Thyroid gland (tissue), 4 donors: ENCODE measurements around the gene SIRT1. TPM values are rescaled to one million over a fixed set of nuclear protein-coding genes. Genes with fewer than 3 reads are reported as not detected.

Experiments
- DNase-seq, 2 donors: peaks; one replicate each; pipeline ENCODE4 v3.0.0-alpha.2; 2019
- H3K27ac ChIP-seq, 3 donors: fragments of 200-600 bp; sonication (generic); 1 replicate in 2 of 3; 2 replicates in 1 of 3; pipeline ENCODE4 v1.5.1; 2016 to 2019; ENCODE audit warnings: mild to moderate bottlenecking in 1 of 3, moderate library complexity in 1 of 3
- H3K27me3 ChIP-seq: fragments of 200-600 bp; sonication (generic); one replicate; pipeline ENCODE4 v1.5.1; 2019
- H3K36me3 ChIP-seq, 2 donors: fragments of 200-600 bp; sonication (generic); one replicate each; pipeline ENCODE4 v1.5.1; 2016 to 2019
- H3K4me1 ChIP-seq, 2 donors: fragments of 200-600 bp; sonication (generic); one replicate each; pipeline ENCODE4 v1.5.1; 2017 to 2019
- H3K4me3 ChIP-seq, 3 donors: fragments of 200-600 bp; sonication (generic); replicated peaks in 1 of 3; 1 replicate in 2 of 3; 2 replicates in 1 of 3; pipeline ENCODE4 v1.5.1; 2016; ENCODE audit warnings: mild to moderate bottlenecking in 1 of 3
- H3K9me3 ChIP-seq: fragments of 200-600 bp; sonication (generic); one replicate; pipeline ENCODE4 v1.5.1; 2017
- CTCF ChIP-seq, 6 experiments: fragments of 200-600 bp in 3 of 6; fragments of 450-650 bp in 3 of 6; sonication (generic) in 3 of 6; IDR thresholded peaks; one replicate each; pipeline ENCODE4 v1.5.1; 2016 to 2019; ENCODE audit warnings: antibody characterized with exemption in 6 of 6, mild to moderate bottlenecking in 2 of 6, inconsistent platforms in 1 of 6, moderate library complexity in 1 of 6
- POLR2A ChIP-seq, 2 donors: fragments of 450-650 bp; IDR thresholded peaks; one replicate each; pipeline ENCODE4 v1.6.1; 2017; ENCODE audit warnings: antibody characterized with exemption in 2 of 2, mild to moderate bottlenecking in 2 of 2, moderate library complexity in 1 of 2
- WGBS, 2 donors: methylation state at CpG; one replicate each; pipeline ENCODE4 v1.1.5; 2017; 5-methylcytosine and 5-hydroxymethylcytosine counted together
- intact Hi-C: fragments of 100-400 bp; cut with DNase I; formaldehyde crosslinking; loops from one replicate; pipeline ENCODE4 v1.15.1; 2023
- total RNA-seq, 4 donors: library from RNA; depleted of rRNA; stranded (reverse); fragments of >200 nt; gene quantifications; one replicate each; pipeline ENCODE4 v1.2.3, GENCODE V29; 2016

SIRT1 gene
- total RNA-seq, 4 donors from 2014 or later = 18.4 to 40.4 (median 27.6) TPM

- 88 to 89% methylated on average over 7 of the region's 7 CpGs for WGBS, 2 donors
- intact Hi-C loops = no loop called here
- Histone ChIP-seq H3K4me1 (no peaks in the 10 kb centered on the region), H3K27ac (no peak overlapping the region), H3K36me3 (no peaks in the 10 kb centered on the region), H3K27me3 (no peaks in the 10 kb centered on the region), H3K4me3 (no peak overlapping the region), H3K9me3 (no peaks in the 10 kb centered on the region)
- DNase-seq = no peak
- TF ChIP-seq CTCF (IDR thresholded peaks at IDR 0.05) (no peak), POLR2A (IDR thresholded peaks at IDR 0.05) (no peak)
Observed at GRCh38 chr10:67878133-67878532, 6.3 kb upstream of the SIRT1 start.

- no peaks in the 10 kb centered on the region for H3K9me3 ChIP-seq
- DNase-seq = peak in 1 of 2 donors; percentile 30
- WGBS, 2 donors = 19 to 21% methylated on average over 13 of the region's 13 CpGs
- peaks cover 13 to 17% of the 10 kb centered on the region in 2 donors for H3K36me3 ChIP-seq
- H3K27me3 ChIP-seq = no peaks in the 10 kb centered on the region
- TF ChIP-seq CTCF (IDR thresholded peaks at IDR 0.05) = no peak
- TF ChIP-seq POLR2A (IDR thresholded peaks at IDR 0.05) = no peak
- H3K4me1 ChIP-seq = peaks cover 0 to 4% of the 10 kb centered on the region in 2 donors
- H3K4me3 ChIP-seq = peak overlapping the region in 2 of 3 donors; percentile 33 to 61
- peak overlapping the region; percentile 90 to 93 (median 92) for H3K27ac ChIP-seq
- intact Hi-C loops = no loop called here
Observed at GRCh38 chr10:67883710-67884312, 645 bp upstream of the SIRT1 start.

GRCh38 chr10:67884842-67885670 is 600 bp downstream of the SIRT1 start:
- Histone ChIP-seq H3K36me3 (peaks cover 20 to 27% of the 10 kb centered on the region in 2 donors), H3K4me3 (peak overlapping the region; percentile 10 to 90 (median 61)), H3K27me3 (no peaks in the 10 kb centered on the region), H3K27ac (peak overlapping the region; percentile 90 to 93 (median 92)), H3K4me1 (peaks cover 0 to 4% of the 10 kb centered on the region in 2 donors), H3K9me3 (no peaks in the 10 kb centered on the region)
- 0 to 1% methylated on average over 22 to 48 of the region's 73 CpGs for WGBS, 2 donors
- intact Hi-C loops = no loop called here
- TF ChIP-seq POLR2A (IDR thresholded peaks at IDR 0.05) (peak in 1 of 2 donors; percentile 49), CTCF (IDR thresholded peaks at IDR 0.05) (peak in 1 of 6 experiments; percentile 8)
- peak; percentile 83 to 86 for DNase-seq

- Histone ChIP-seq H3K27ac (no peak overlapping the region), H3K27me3 (no peaks in the 10 kb centered on the region), H3K4me3 (no peak overlapping the region), H3K36me3 (peaks cover 29 to 39% of the 10 kb centered on the region in 2 donors), H3K4me1 (no peaks in the 10 kb centered on the region), H3K9me3 (no peaks in the 10 kb centered on the region)
- no peak for DNase-seq
- intact Hi-C loops = no loop called here
- 93 to 94% methylated on average over 14 of the region's 14 CpGs for WGBS, 2 donors
- TF ChIP-seq CTCF (IDR thresholded peaks at IDR 0.05) = no peak
Observed at GRCh38 chr10:67893637-67894036, 9.2 kb downstream of the SIRT1 start.

DNA sequence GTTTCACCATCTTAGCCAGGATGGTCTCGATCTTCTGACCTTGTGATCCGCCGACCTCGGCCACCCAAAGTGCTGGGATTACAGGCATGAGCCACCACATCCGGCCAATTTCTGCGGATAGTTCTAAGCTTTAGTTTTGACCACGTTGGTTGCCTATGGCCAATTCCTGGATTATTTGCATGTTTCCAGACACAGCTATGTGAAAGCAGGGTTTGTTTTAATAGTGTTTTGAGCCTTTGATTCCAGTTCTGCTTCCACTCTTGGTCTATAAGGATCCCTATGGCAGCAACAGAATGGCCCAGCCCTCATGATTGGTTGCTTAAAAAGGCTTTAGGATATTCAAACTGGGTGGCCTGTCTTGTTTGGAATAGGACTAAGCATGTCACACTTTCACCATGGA is 19.1 kb downstream of the SIRT1 start:
- TF ChIP-seq POLR2A (IDR thresholded peaks at IDR 0.05) (no peak), CTCF (IDR thresholded peaks at IDR 0.05) (no peak)
- intact Hi-C loops = no loop called here
- DNase-seq = no peak
- Histone ChIP-seq H3K9me3 (no peaks in the 10 kb centered on the region), H3K36me3 (peaks cover 21 to 41% of the 10 kb centered on the region in 2 donors), H3K4me1 (no peaks in the 10 kb centered on the region), H3K27me3 (no peaks in the 10 kb centered on the region), H3K27ac (no peak overlapping the region), H3K4me3 (no peak overlapping the region)
- WGBS, 2 donors = 93 to 94% methylated on average over 7 of the region's 7 CpGs
